GM06990 (cell line): Measurements from ENCODE around the gene GNAI3.

Experiments
- DNase-seq: peaks from one replicate; pipeline ENCODE4 v3.0.0-alpha.2; 2011; ENCODE audit not compliant: insufficient read length; ENCODE audit errors: extremely low read depth
- H3K27me3 ChIP-seq: replicated peaks from 2 replicates; pipeline ENCODE4 v1.6.0; 2011; ENCODE audit warnings: low read length; ENCODE audit not compliant: control insufficient read depth, insufficient read depth
- H3K36me3 ChIP-seq: 2 replicates; pipeline ENCODE4 v1.5.1; 2011; ENCODE audit warnings: low read length; ENCODE audit not compliant: control insufficient read depth, insufficient read depth
- H3K4me3 ChIP-seq: replicated peaks from 2 replicates; pipeline ENCODE4 v1.5.1; 2011; ENCODE audit warnings: low read depth, mild to moderate bottlenecking, control low read depth, low read length
- TF ChIP-seq, protein P1 (sequence below): IDR thresholded peaks from 2 replicates; pipeline ENCODE4 v1.5.1; 2011; ENCODE audit warnings: low read length, control low read depth, mild to moderate bottlenecking, inconsistent platforms; ENCODE audit not compliant: insufficient read depth, poor library complexity, severe bottlenecking

GNAI3 gene

GRCh38 chr1:109548321-109549267 lies at the start of gene GNAI3:
Gene GNAI3, plus strand, starts transcription at chr1:109548615. Its CDS starts 106 bp downstream, at chr1:109548721.
- peak; percentile 92 for DNase-seq
- TF ChIP-seq, protein P1, sequence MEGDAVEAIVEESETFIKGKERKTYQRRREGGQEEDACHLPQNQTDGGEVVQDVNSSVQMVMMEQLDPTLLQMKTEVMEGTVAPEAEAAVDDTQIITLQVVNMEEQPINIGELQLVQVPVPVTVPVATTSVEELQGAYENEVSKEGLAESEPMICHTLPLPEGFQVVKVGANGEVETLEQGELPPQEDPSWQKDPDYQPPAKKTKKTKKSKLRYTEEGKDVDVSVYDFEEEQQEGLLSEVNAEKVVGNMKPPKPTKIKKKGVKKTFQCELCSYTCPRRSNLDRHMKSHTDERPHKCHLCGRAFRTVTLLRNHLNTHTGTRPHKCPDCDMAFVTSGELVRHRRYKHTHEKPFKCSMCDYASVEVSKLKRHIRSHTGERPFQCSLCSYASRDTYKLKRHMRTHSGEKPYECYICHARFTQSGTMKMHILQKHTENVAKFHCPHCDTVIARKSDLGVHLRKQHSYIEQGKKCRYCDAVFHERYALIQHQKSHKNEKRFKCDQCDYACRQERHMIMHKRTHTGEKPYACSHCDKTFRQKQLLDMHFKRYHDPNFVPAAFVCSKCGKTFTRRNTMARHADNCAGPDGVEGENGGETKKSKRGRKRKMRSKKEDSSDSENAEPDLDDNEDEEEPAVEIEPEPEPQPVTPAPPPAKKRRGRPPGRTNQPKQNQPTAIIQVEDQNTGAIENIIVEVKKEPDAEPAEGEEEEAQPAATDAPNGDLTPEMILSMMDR = no peak
- H3K36me3 ChIP-seq = no peaks in the 10 kb centered on the region
- no peaks in the 10 kb centered on the region for H3K27me3 ChIP-seq
- H3K4me3 ChIP-seq = peak within 1 kb of the TSS; percentile 100

GRCh38 chr1:109499081-109499480 lies 49.3 kb upstream of the GNAI3 start:
- Histone ChIP-seq H3K27me3 (no peaks in the 10 kb centered on the region), H3K36me3 (peaks cover 21% of the 10 kb centered on the region), H3K4me3 (no peak overlapping the region)
- TF ChIP-seq, protein P1 = no peak
- no peak for DNase-seq

GRCh38 chr1:109499661-109500536 lies 48.5 kb upstream of the GNAI3 start:
- TF ChIP-seq, protein P1 = peak; percentile 65
- H3K27me3 ChIP-seq = no peaks in the 10 kb centered on the region
- no peak overlapping the region for H3K4me3 ChIP-seq
- no peak for DNase-seq
- peaks cover 21% of the 10 kb centered on the region for H3K36me3 ChIP-seq

DNA sequence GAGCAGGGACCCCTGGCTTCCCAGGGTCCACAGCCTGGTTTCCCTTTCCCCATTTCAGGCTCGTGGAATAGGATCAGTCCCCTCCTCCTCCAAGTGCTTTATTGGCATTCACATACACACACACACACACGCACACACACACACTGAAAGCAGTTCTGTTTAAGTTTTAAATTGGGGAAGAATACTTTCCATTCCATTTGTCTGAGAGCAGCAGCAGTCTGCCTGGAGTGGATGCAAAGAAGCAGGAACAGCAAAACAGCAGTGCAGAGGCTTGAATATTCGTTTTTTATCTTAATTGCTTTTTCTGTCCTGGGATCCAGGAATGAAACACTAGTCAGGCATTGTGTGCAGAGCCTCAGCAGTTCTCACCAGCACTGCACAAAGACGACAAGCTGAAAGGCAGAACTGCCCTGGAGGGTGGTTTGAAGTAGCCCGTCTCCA lies 47.5 kb upstream of the GNAI3 start:
- H3K4me3 ChIP-seq = no peak overlapping the region
- DNase-seq = no peak
- no peaks in the 10 kb centered on the region for H3K27me3 ChIP-seq
- H3K36me3 ChIP-seq = peaks cover 16% of the 10 kb centered on the region
- TF ChIP-seq, protein P1 = no peak

GRCh38 chr1:109501644-109502363 lies 46.6 kb upstream of the GNAI3 start:
- H3K4me3 ChIP-seq = no peak overlapping the region
- DNase-seq = no peak
- no peaks in the 10 kb centered on the region for H3K27me3 ChIP-seq
- H3K36me3 ChIP-seq = peaks cover 12% of the 10 kb centered on the region
- TF ChIP-seq, protein P1 = no peak
